ENCODE results near the gene ZNF236. TPM values are rescaled to one million over a fixed set of nuclear protein-coding genes. Genes with fewer than 3 reads are reported as not detected.

Gene ZNF236
- total RNA-seq, 1 experiment from 2014 or later, result 14.9 TPM

GRCh38 chr18:77008006-77008405 is 185.6 kb downstream of the ZNF236 start:
- POLR2A ChIA-PET, result no interaction called here
- DNase-seq, result no peak
- H3K36me3 Mint-ChIP-seq (ENCODE audit: insufficient read depth, unreplicated experiment), result no peaks in the 10 kb centered on the region
- BruUV-seq (replicated peaks), result no TSS peak
- H3K4me1 Mint-ChIP-seq (ENCODE audit: low read depth, unreplicated experiment), result no peaks in the 10 kb centered on the region
- H3K27ac Mint-ChIP-seq (ENCODE audit: unreplicated experiment), result no peak overlapping the region
- TF ChIP-seq CTCF (IDR thresholded peaks at IDR 0.05; ENCODE audit: insufficient read depth in 1 of 2, low read depth in 1 of 2, low read length in 1 of 2, severe bottlenecking in 1 of 2, unreplicated experiment in 1 of 2), result no peak
- intact Hi-C loops (cut with micrococcal nuclease; ENCODE audit: unreplicated experiment), result no loop called here
- H3K4me3 Mint-ChIP-seq (ENCODE audit: unreplicated experiment), result no peak overlapping the region
- no peaks in the 10 kb centered on the region for H3K27me3 ChIP-seq (replicated peaks; ENCODE audit: control insufficient read depth, insufficient read depth, low read length)
- no peaks in the 10 kb centered on the region for H3K27me3 Mint-ChIP-seq (ENCODE audit: insufficient read depth, unreplicated experiment)
- CTCF ChIA-PET, result no interaction called here
- no peaks in the 10 kb centered on the region for H3K9me3 Mint-ChIP-seq (ENCODE audit: unreplicated experiment)
- H3K9me3 ChIP-seq, result no peaks in the 10 kb centered on the region
- no peaks in the 10 kb centered on the region for H3K36me3 ChIP-seq (ENCODE audit: control insufficient read depth, insufficient read depth, low read length)
- no peak overlapping the region for H3K4me3 ChIP-seq (ENCODE audit: low read depth, low read length)
- no peaks in the 10 kb centered on the region for H3K4me1 ChIP-seq

DNA sequence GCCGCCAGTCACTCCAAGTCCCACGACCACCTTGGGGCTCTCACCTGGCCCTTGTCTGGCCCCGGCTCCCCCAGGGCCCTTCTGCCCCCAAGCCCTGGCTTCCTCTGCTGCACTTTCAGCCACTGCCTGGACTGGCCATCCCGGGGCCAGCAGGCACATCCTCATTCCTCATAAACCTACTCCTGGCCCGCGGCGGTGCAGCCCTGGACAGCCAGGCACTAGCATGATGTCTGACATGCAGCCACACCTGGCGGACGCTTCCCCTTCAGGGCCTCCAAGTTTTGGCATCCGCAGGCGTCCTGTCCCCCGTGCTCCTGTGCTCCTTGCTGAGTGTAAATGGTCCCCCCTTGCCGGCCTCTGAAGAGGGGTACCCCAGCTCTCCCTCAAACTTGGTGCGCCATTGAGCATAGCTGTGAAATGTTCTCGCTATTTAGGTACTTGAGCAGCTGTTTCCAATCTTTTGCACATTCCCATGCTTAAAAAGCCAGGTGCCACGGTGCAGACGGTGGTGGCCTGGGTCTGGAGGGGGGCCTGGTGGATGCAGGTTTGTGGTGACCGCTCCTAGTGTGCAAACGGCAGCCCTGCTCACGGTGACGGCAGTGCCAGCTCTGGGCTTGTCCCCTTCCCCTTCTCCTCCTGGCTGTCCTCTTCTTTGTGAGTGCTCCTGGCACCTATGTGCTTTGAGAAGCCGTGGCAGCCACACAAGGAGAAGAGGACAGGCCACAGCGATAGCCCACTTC is 186.4 kb downstream of the ZNF236 start:
- Mint-ChIP-seq H3K27me3 (ENCODE audit: insufficient read depth, unreplicated experiment) (no peaks in the 10 kb centered on the region), H3K36me3 (ENCODE audit: insufficient read depth, unreplicated experiment) (no peaks in the 10 kb centered on the region), H3K4me1 (ENCODE audit: low read depth, unreplicated experiment) (no peaks in the 10 kb centered on the region), H3K9me3 (ENCODE audit: unreplicated experiment) (no peaks in the 10 kb centered on the region), H3K27ac (ENCODE audit: unreplicated experiment) (no peak overlapping the region), H3K4me3 (ENCODE audit: unreplicated experiment) (no peak overlapping the region)
- no peak for DNase-seq
- Histone ChIP-seq H3K4me1 (no peaks in the 10 kb centered on the region), H3K27me3 (replicated peaks; ENCODE audit: control insufficient read depth, insufficient read depth, low read length) (no peaks in the 10 kb centered on the region), H3K9me3 (no peaks in the 10 kb centered on the region), H3K36me3 (ENCODE audit: control insufficient read depth, insufficient read depth, low read length) (no peaks in the 10 kb centered on the region), H3K4me3 (ENCODE audit: low read depth, low read length) (no peak overlapping the region)
- ChIA-PET POLR2A (no interaction called here), CTCF (no interaction called here)
- no peak for TF ChIP-seq CTCF (IDR thresholded peaks at IDR 0.05; ENCODE audit: insufficient read depth in 1 of 2, low read depth in 1 of 2, low read length in 1 of 2, severe bottlenecking in 1 of 2, unreplicated experiment in 1 of 2)
- no TSS peak for BruUV-seq (replicated peaks)
- intact Hi-C loops (cut with micrococcal nuclease; ENCODE audit: unreplicated experiment), result no loop called here

GRCh38 chr18:77009675-77010074 is 187.3 kb downstream of the ZNF236 start:
- ChIA-PET CTCF (no interaction called here), POLR2A (no interaction called here)
- no peak for TF ChIP-seq CTCF (IDR thresholded peaks at IDR 0.05; ENCODE audit: insufficient read depth in 1 of 2, low read depth in 1 of 2, low read length in 1 of 2, severe bottlenecking in 1 of 2, unreplicated experiment in 1 of 2)
- Mint-ChIP-seq H3K36me3 (ENCODE audit: insufficient read depth, unreplicated experiment) (no peaks in the 10 kb centered on the region), H3K27ac (ENCODE audit: unreplicated experiment) (no peak overlapping the region), H3K4me3 (ENCODE audit: unreplicated experiment) (no peak overlapping the region), H3K4me1 (ENCODE audit: low read depth, unreplicated experiment) (no peaks in the 10 kb centered on the region), H3K27me3 (ENCODE audit: insufficient read depth, unreplicated experiment) (no peaks in the 10 kb centered on the region), H3K9me3 (ENCODE audit: unreplicated experiment) (no peaks in the 10 kb centered on the region)
- Histone ChIP-seq H3K4me3 (ENCODE audit: low read depth, low read length) (no peak overlapping the region), H3K9me3 (no peaks in the 10 kb centered on the region), H3K27me3 (replicated peaks; ENCODE audit: control insufficient read depth, insufficient read depth, low read length) (no peaks in the 10 kb centered on the region), H3K4me1 (no peaks in the 10 kb centered on the region), H3K36me3 (ENCODE audit: control insufficient read depth, insufficient read depth, low read length) (no peaks in the 10 kb centered on the region)
- DNase-seq, result no peak
- intact Hi-C loops (cut with micrococcal nuclease; ENCODE audit: unreplicated experiment), result no loop called here
- no TSS peak for BruUV-seq (replicated peaks)
